Testis (tissue), 2 donors: ENCODE measurements around the gene KCNJ14.

Experiments used
- CTCF ChIP-seq, 3 experiments: fragments of 450-650 bp in 2 of 3; fragments of 200-600 bp in 1 of 3; sonication (generic) in 1 of 3; IDR thresholded peaks; one replicate each; pipeline ENCODE4 v1.5.1; 2016 to 2019; ENCODE audit warnings: antibody characterized with exemption in 3 of 3, mild to moderate bottlenecking in 2 of 3, moderate library complexity in 1 of 3
- POLR2A ChIP-seq: fragments of 450-650 bp; IDR thresholded peaks from one replicate; pipeline ENCODE4 v1.6.1; 2017; ENCODE audit warnings: antibody characterized with exemption, mild to moderate bottlenecking, moderate library complexity

GRCh38 chr19:48478339-48479256 lies 23.2 kb downstream of the KCNJ14 start:
- TF ChIP-seq CTCF (IDR thresholded peaks at IDR 0.05) = no peak
- no peak for TF ChIP-seq POLR2A
